ENCODE measurements around the gene TLE3. TPM values are rescaled to one million over a fixed set of nuclear protein-coding genes. Genes with fewer than 3 reads are reported as not detected.
A peak's percentile ranks its signal among the peaks of the same experiment; 100 is the strongest.

The TLE3 gene
- total RNA-seq, 1 donor from 2014 or later = 63.7 TPM

DNA sequence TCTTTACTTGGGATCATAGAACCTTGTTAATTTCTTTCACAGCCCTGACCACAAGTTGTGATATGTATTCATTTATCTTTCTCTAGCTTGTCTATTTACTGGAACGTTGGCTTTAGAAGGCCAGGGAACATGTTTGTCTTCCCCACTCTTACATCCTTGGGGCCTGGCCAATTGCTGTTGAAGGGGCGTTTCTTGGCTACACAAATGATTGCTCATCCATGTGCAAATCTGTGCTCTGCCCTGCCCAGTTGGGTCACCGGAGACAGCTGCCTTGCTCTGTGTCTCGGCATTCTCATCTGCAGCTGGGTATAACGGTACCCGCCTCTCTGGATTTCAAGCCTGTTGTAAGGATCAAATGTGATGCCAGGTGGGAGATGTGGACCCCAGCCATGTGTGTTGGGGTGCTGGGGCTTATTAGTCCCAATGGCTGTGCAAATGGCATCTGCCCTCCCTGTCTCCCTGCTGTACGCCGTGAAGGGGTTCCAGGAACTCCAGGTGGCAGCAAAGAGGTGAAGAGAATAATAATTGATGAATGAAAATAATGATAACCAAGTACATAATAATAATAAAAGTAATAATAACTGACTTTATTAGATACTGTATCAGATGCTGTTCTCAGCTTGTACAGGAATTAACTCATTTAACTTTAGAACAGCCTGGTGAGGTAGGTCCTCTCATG, 24.0 kb upstream of the TLE3 start:
- intact Hi-C loops (cut with DNase I) = no loop called here
- H3K9me3 ChIP-seq = no peaks in the 10 kb centered on the region
- ATAC-seq (peak; percentile 47 to 55), DNase-seq (no peak)
- TF ChIP-seq, protein P1, sequence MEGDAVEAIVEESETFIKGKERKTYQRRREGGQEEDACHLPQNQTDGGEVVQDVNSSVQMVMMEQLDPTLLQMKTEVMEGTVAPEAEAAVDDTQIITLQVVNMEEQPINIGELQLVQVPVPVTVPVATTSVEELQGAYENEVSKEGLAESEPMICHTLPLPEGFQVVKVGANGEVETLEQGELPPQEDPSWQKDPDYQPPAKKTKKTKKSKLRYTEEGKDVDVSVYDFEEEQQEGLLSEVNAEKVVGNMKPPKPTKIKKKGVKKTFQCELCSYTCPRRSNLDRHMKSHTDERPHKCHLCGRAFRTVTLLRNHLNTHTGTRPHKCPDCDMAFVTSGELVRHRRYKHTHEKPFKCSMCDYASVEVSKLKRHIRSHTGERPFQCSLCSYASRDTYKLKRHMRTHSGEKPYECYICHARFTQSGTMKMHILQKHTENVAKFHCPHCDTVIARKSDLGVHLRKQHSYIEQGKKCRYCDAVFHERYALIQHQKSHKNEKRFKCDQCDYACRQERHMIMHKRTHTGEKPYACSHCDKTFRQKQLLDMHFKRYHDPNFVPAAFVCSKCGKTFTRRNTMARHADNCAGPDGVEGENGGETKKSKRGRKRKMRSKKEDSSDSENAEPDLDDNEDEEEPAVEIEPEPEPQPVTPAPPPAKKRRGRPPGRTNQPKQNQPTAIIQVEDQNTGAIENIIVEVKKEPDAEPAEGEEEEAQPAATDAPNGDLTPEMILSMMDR (IDR thresholded peaks at IDR 0.05) = no peak
- H3K4me1 ChIP-seq = peaks cover 10% of the 10 kb centered on the region
- H3K27ac ChIP-seq = peak overlapping the region; percentile 31
- no peaks in the 10 kb centered on the region for H3K36me3 ChIP-seq
- no peak overlapping the region for H3K4me3 ChIP-seq
- H3K27me3 ChIP-seq (ENCODE audit: low read depth) = peaks cover 9% of the 10 kb centered on the region

DNA sequence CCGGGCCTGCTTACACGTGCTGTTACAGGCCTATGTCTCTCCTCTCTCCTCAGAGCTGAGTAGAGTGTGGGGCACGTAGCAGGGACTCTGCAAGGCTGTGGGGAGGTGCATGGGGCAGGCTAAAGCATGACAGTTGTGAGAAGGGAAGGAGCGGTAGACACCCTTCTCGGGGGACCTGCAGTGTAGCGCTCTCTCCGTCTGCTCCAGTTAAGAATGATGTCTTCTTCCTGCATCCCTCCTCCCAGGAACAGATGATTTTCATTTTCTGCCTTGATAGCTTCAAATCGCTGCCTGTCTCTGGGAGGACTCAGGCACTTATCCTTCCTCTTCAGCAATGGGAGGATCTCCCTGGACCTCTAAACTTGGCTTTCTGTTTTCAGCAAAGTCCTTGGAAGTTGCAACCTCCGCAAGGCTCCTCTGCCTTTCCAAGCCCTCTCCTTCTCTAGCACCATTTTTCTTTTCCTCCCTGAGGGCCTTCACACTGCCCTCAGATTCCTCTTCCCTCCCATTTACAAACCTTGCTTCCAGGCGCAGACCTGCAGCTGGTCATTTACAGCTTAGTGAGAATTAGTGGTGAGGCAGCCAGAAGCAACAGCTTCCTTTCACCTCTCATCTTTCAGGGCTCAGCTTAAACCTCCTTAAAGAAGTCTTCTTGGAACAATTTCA, 23.4 kb upstream of the TLE3 start:
- Histone ChIP-seq H3K4me3 (no peak overlapping the region), H3K9me3 (no peaks in the 10 kb centered on the region), H3K36me3 (no peaks in the 10 kb centered on the region), H3K4me1 (peaks cover 10% of the 10 kb centered on the region), H3K27me3 (ENCODE audit: low read depth) (peaks cover 9% of the 10 kb centered on the region), H3K27ac (peak overlapping the region; percentile 31)
- no peak for DNase-seq
- peak in 1 of 2 donors; percentile 31 for ATAC-seq
- intact Hi-C loops (cut with DNase I) = no loop called here
- TF ChIP-seq, protein P1 (IDR thresholded peaks at IDR 0.05) = no peak

DNA sequence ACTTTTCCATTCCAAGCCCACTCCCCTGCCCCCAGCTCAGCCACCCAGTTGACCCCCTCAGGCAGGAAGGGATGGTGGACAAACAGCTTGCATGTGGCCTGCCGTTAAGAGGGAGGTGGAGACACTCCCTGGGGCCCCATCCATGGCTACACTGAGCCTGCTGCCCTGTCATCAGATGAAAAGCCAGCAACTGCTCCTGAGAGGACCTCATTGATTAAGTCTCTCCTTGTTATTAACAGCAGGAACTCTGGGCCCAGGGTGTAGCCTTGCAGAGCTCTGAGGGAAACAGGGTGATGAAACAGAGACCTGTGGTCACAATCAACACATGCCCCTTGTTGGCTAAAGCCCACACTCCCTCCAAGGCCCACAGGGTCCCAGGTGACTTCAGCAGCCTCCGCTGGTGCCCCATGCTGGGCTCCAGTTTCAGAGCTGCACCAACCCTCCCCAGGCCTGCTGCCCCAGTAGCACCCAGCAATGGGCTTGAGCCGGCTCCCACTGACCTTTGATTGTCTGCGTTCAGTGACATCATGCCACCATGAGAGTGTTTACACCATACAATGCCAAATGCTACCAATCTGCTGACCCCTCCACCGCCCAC, 22.3 kb upstream of the TLE3 start:
- no peaks in the 10 kb centered on the region for H3K36me3 ChIP-seq
- H3K4me1 ChIP-seq = peaks cover 10% of the 10 kb centered on the region
- no peak overlapping the region for H3K27ac ChIP-seq
- no peak for ATAC-seq
- no peak for DNase-seq
- H3K27me3 ChIP-seq (ENCODE audit: low read depth) = peaks cover 5% of the 10 kb centered on the region
- TF ChIP-seq, protein P1 (IDR thresholded peaks at IDR 0.05) = no peak
- intact Hi-C loops (cut with DNase I) = no loop called here
- H3K4me3 ChIP-seq = no peak overlapping the region
- no peaks in the 10 kb centered on the region for H3K9me3 ChIP-seq

DNA sequence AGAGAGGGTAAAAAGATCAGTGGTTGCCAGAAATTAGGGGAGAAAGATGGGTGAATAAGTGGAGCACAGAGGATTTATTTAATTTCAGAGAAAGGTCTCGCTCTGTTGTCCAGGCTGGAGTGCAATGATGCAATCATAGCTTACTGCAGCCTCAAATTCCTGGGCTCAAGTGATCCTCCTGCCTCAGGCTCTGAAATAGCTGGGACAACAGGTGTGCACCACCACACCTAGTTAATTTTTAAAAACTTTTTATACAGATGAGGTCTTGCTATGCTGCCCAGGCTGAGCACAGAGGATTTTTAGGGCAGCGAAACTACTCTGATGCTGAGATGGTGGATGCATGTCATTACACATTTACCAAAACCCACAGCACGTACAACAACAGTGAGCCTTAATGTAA, 20.9 kb upstream of the TLE3 start:
- TF ChIP-seq, protein P1 (IDR thresholded peaks at IDR 0.05) = no peak
- no peak overlapping the region for H3K4me3 ChIP-seq
- no peaks in the 10 kb centered on the region for H3K9me3 ChIP-seq
- no peaks in the 10 kb centered on the region for H3K27me3 ChIP-seq (ENCODE audit: low read depth)
- no peaks in the 10 kb centered on the region for H3K36me3 ChIP-seq
- no peak overlapping the region for H3K27ac ChIP-seq
- ATAC-seq = no peak
- peaks cover 14% of the 10 kb centered on the region for H3K4me1 ChIP-seq
- intact Hi-C loops (cut with DNase I) = no loop called here
- no peak for DNase-seq

DNA sequence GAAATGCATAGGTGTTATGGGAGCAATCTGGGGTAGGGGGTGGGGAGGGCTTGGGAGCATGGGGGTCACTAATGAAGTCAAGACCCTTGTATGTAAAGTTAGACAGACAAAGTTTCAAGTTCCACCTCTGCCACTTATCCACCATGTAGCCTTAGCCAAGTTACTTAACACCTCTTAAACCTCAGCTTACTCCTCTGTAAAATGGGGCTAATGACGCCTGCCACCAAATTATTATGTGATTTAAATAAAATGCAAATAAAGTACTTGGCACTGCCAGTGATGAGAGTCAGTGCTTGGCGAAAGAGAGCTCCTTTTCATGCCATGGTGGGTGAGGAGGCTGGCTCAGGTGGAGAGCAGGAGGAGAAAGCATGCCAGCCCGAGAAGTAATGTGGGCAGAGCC, 18.6 kb upstream of the TLE3 start:
- Histone ChIP-seq H3K4me3 (no peak overlapping the region), H3K36me3 (no peaks in the 10 kb centered on the region), H3K27ac (no peak overlapping the region), H3K4me1 (peaks cover 22% of the 10 kb centered on the region), H3K27me3 (ENCODE audit: low read depth) (no peaks in the 10 kb centered on the region), H3K9me3 (no peaks in the 10 kb centered on the region)
- DNase-seq (no peak), ATAC-seq (no peak)
- intact Hi-C loops (cut with DNase I) = no loop called here
- TF ChIP-seq, protein P1 (IDR thresholded peaks at IDR 0.05) = no peak
